Activated CD4-positive, alpha-beta memory T cell treated with anti-CD3 and anti-CD28 coated beads, Interleukin-2, amount 10 ng/mL, durations not matched to agents 7 days and 5 days (primary cell): Measurements from ENCODE around the gene DNAJC11. TPM values are rescaled to one million over a fixed set of nuclear protein-coding genes. Genes with fewer than 3 reads are reported as not detected.
A peak's percentile ranks its signal among the peaks of the same experiment; 100 is the strongest.

Experiments
- CTCF ChIA-PET: fragments of 350-600 bp; sonication (Branson Sonifier 250); formaldehyde crosslinking; loops from one replicate; lab custom pipeline; 2021; ENCODE audit warnings: antibody characterized with exemption, inconsistent platforms; lab: Charles Lee
- POLR2A ChIA-PET: fragments of 350-600 bp; sonication (Branson Sonifier 250); formaldehyde crosslinking; loops from one replicate; lab custom pipeline; 2021; ENCODE audit warnings: antibody characterized with exemption; lab: Charles Lee
- DNase-seq: peaks from one replicate; pipeline ENCODE4 v3.0.0-alpha.2; 2020
- H3K27ac Mint-ChIP-seq: one replicate; pipeline ENCODE4 v1.8.0; 2021; ENCODE audit warnings: mild to moderate bottlenecking, mixed read lengths
- H3K27me3 Mint-ChIP-seq: one replicate; pipeline ENCODE4 v1.8.0; 2021; ENCODE audit warnings: mixed read lengths
- H3K36me3 Mint-ChIP-seq: one replicate; pipeline ENCODE4 v1.8.0; 2021; ENCODE audit warnings: low read depth, mixed read lengths
- H3K4me1 Mint-ChIP-seq: one replicate; pipeline ENCODE4 v1.8.0; 2021; ENCODE audit warnings: mixed read lengths
- H3K4me3 Mint-ChIP-seq: one replicate; pipeline ENCODE4 v1.8.0; 2021; ENCODE audit warnings: mild to moderate bottlenecking, mixed read lengths
- H3K9me3 Mint-ChIP-seq: one replicate; pipeline ENCODE4 v1.8.0; 2021; ENCODE audit warnings: mixed read lengths
- total RNA-seq, 2 experiments: library from RNA; stranded (reverse); gene quantifications; one replicate each; pipeline ENCODE4 v1.2.3, GENCODE V29; 2021

DNAJC11 gene
- total RNA-seq, 2 experiments from 2014 or later, result 27.4 to 27.9 TPM

GRCh38 chr1:6588893-6589520 lies 112.6 kb downstream of the DNAJC11 start:
- Mint-ChIP-seq H3K4me1 (peaks cover 32% of the 10 kb centered on the region), H3K27ac (no peak overlapping the region), H3K36me3 (peaks cover 25% of the 10 kb centered on the region), H3K27me3 (no peaks in the 10 kb centered on the region), H3K4me3 (no peak overlapping the region), H3K9me3 (no peaks in the 10 kb centered on the region)
- ChIA-PET CTCF (interaction anchor here (0.9 kb wide), 1 partner anchor 11 kb away, joined by 4 read pairs; no protein-coding TSS in a partner anchor), POLR2A (interaction anchor here (1.1 to 2.4 kb wide), 4 partner anchors 9 to 13 kb away, joined by 4 to 10 read pairs (median 6); partner anchors contain the start of gene ZBTB48)
- no peak for DNase-seq

GRCh38 chr1:6588128-6588892 lies 113.3 kb downstream of the DNAJC11 start:
- no peak for DNase-seq
- Mint-ChIP-seq H3K36me3 (peaks cover 22% of the 10 kb centered on the region), H3K9me3 (no peaks in the 10 kb centered on the region), H3K27me3 (no peaks in the 10 kb centered on the region), H3K27ac (no peak overlapping the region), H3K4me3 (no peak overlapping the region), H3K4me1 (peaks cover 29% of the 10 kb centered on the region)
- CTCF ChIA-PET, result no interaction called here
- POLR2A ChIA-PET, result interaction anchor here (1.1 to 2.4 kb wide), 4 partner anchors 8 to 13 kb away, joined by 4 to 10 read pairs (median 6); partner anchors contain the start of gene ZBTB48

GRCh38 chr1:6587261-6588005 lies 114.2 kb downstream of the DNAJC11 start:
- POLR2A ChIA-PET, result interaction anchor here (1.0 to 1.8 kb wide), 2 partner anchors 13 to 52 kb away, joined by 3 to 4 read pairs; no protein-coding TSS in a partner anchor

GRCh38 chr1:6586404-6586816 lies 115.2 kb downstream of the DNAJC11 start:
- ChIA-PET POLR2A (interaction anchor here (1.2 to 1.8 kb wide), 2 partner anchors 14 to 17 kb away, joined by 4 to 5 read pairs; partner anchors contain the start of gene KLHL21), CTCF (no interaction called here)
- H3K27me3 Mint-ChIP-seq, result no peaks in the 10 kb centered on the region
- H3K4me1 Mint-ChIP-seq, result peaks cover 29% of the 10 kb centered on the region
- no peak overlapping the region for H3K4me3 Mint-ChIP-seq
- H3K9me3 Mint-ChIP-seq, result no peaks in the 10 kb centered on the region
- no peak overlapping the region for H3K27ac Mint-ChIP-seq
- no peak for DNase-seq
- H3K36me3 Mint-ChIP-seq, result peaks cover 20% of the 10 kb centered on the region

More at GRCh38 chr1:6587261-6588005, 114.2 kb downstream of the DNAJC11 start:
- peak overlapping the region; percentile 19 for H3K27ac Mint-ChIP-seq
- no peaks in the 10 kb centered on the region for H3K27me3 Mint-ChIP-seq
- DNase-seq, result no peak
- H3K9me3 Mint-ChIP-seq, result no peaks in the 10 kb centered on the region
- H3K36me3 Mint-ChIP-seq, result peaks cover 21% of the 10 kb centered on the region
- peaks cover 28% of the 10 kb centered on the region for H3K4me1 Mint-ChIP-seq
- CTCF ChIA-PET, result interaction anchor here (0.6 kb wide), 1 partner anchor 67 kb away, joined by 5 read pairs; no protein-coding TSS in a partner anchor
- no peak overlapping the region for H3K4me3 Mint-ChIP-seq

- Mint-ChIP-seq H3K9me3 (no peaks in the 10 kb centered on the region), H3K4me3 (no peak overlapping the region), H3K4me1 (peaks cover 29% of the 10 kb centered on the region), H3K36me3 (peaks cover 20% of the 10 kb centered on the region), H3K27ac (no peak overlapping the region), H3K27me3 (no peaks in the 10 kb centered on the region)
- ChIA-PET POLR2A (interaction anchor here (1.2 to 1.8 kb wide), 2 partner anchors 14 to 17 kb away, joined by 4 to 5 read pairs; partner anchors contain the start of gene KLHL21), CTCF (no interaction called here)
- DNase-seq, result no peak
Measured at GRCh38 chr1:6585841-6586240, 115.8 kb downstream of the DNAJC11 start.

GRCh38 chr1:6585081-6585722 lies 116.4 kb downstream of the DNAJC11 start:
- Mint-ChIP-seq H3K9me3 (no peaks in the 10 kb centered on the region), H3K4me1 (peaks cover 34% of the 10 kb centered on the region), H3K36me3 (peaks cover 18% of the 10 kb centered on the region), H3K27ac (no peak overlapping the region), H3K27me3 (no peaks in the 10 kb centered on the region), H3K4me3 (no peak overlapping the region)
- ChIA-PET POLR2A (interaction anchor here (1.2 kb wide), 1 partner anchor 18 kb away, joined by 5 read pairs; the partner anchor contains the start of gene KLHL21), CTCF (no interaction called here)
- DNase-seq, result no peak

Other genes starting within 250 kb of the DNAJC11 start
- 10 to 100 TPM; 82.9 to 85.1 TPM for gene TNFRSF25, start 235.6 kb downstream of the DNAJC11 start, total RNA-seq
- 1 to 10 TPM; 1.7 to 2.3 TPM for gene PLEKHG5, start 210.1 kb downstream of the DNAJC11 start, total RNA-seq
- 10 to 100 TPM; 39.1 to 40.8 TPM for gene NOL9, start 147.3 kb downstream of the DNAJC11 start, total RNA-seq
- gene TAS1R1, start 146.5 kb downstream of the DNAJC11 start, total RNA-seq, result under 1 TPM in 1 of 2 experiments, not detected in 1; 0.08 TPM
- gene ZBTB48, start 121.8 kb downstream of the DNAJC11 start, total RNA-seq, result 10 to 100 TPM; 33.2 to 42.3 TPM
- 10 to 100 TPM; 26.7 to 27.0 TPM for gene KLHL21, start 98.9 kb downstream of the DNAJC11 start, total RNA-seq
- 10 to 100 TPM; 15.4 to 17.2 TPM for gene PHF13, start 88.1 kb downstream of the DNAJC11 start, total RNA-seq
- 10 to 100 TPM; 23.7 to 24.1 TPM for gene THAP3, start 76.9 kb downstream of the DNAJC11 start, total RNA-seq
- 10 to 100 TPM; 43.0 to 47.3 TPM for gene CAMTA1, start 83.6 kb upstream of the DNAJC11 start, total RNA-seq